Transverse colon (tissue), 4 donors: Measurements from ENCODE around the gene COX7A1. TPM values are rescaled to one million over a fixed set of nuclear protein-coding genes. Genes with fewer than 3 reads are reported as not detected.
"Not testable (repeated sequence)": the region's sequence is repeated elsewhere in the genome, so short reads cannot be mapped to it uniquely, and the experiment has no call there.

Experiments used
- DNase-seq: peaks from one replicate; pipeline ENCODE4 v3.0.0-alpha.2; 2019
- H3K27ac ChIP-seq, 4 donors: fragments of 200-600 bp; sonication (generic); 2 replicates each; pipeline ENCODE4 v1.5.1; 2016 to 2018; ENCODE audit warnings: inconsistent platforms in 4 of 4
- H3K27me3 ChIP-seq: fragments of 200-600 bp; sonication (generic); 2 replicates; pipeline ENCODE4 v1.5.1; 2017; ENCODE audit warnings: inconsistent platforms
- H3K36me3 ChIP-seq, 4 donors: fragments of 200-600 bp; sonication (generic); 2 replicates each; pipeline ENCODE4 v1.5.1; 2017 to 2019; ENCODE audit warnings: inconsistent platforms in 4 of 4
- H3K4me1 ChIP-seq, 4 donors: fragments of 200-600 bp; sonication (generic); 2 replicates each; pipeline ENCODE4 v1.5.1; 2017 to 2020; ENCODE audit warnings: inconsistent platforms in 4 of 4
- H3K4me3 ChIP-seq, 4 donors: fragments of 200-600 bp; sonication (generic); 1 replicate in 1 of 4; 2 replicates in 3 of 4; pipeline versions ENCODE4 v1.5.1 to v1.6.1; 2017 to 2019; ENCODE audit warnings: inconsistent platforms in 4 of 4
- H3K9me3 ChIP-seq, 2 donors: fragments of 200-600 bp; sonication (generic); 2 replicates each; pipeline ENCODE4 v1.5.1; 2017 to 2019; ENCODE audit warnings: inconsistent platforms in 2 of 2
- CTCF ChIP-seq, 5 experiments: fragments of 200-600 bp in 3 of 5; fragments of 450-650 bp in 2 of 5; sonication (generic) in 3 of 5; IDR thresholded peaks; 1 replicate in 2 of 5; 2 replicates in 3 of 5; pipeline ENCODE4 v1.5.1; 2016 to 2017; ENCODE audit warnings: antibody characterized with exemption in 5 of 5, inconsistent platforms in 3 of 5, mild to moderate bottlenecking in 2 of 5, moderate library complexity in 1 of 5
- EP300 ChIP-seq: sonication (generic); formaldehyde crosslinking; IDR thresholded peaks from one replicate; pipeline ENCODE4 v1.6.1; 2017; ENCODE audit warnings: antibody characterized with exemption, low read depth
- POLR2A ChIP-seq: fragments of 450-650 bp; IDR thresholded peaks from one replicate; pipeline ENCODE4 v1.6.1; 2016; ENCODE audit warnings: antibody characterized with exemption, mild to moderate bottlenecking, moderate library complexity
- POLR2AphosphoS5 ChIP-seq, 3 donors: sonication (generic); formaldehyde crosslinking; IDR thresholded peaks; one replicate each; pipeline ENCODE4 v1.6.1; 2016; ENCODE audit warnings: antibody characterized with exemption in 3 of 3
- WGBS, 2 donors: methylation state at CpG; one replicate each; pipeline ENCODE4 v1.1.5; 2018; ENCODE audit warnings: low coverage in 1 of 2; 5-methylcytosine and 5-hydroxymethylcytosine counted together
- in situ Hi-C, 4 donors: fragments of 200-750 bp; cut with MboI; loops; one replicate each; pipeline versions ENCODE4 v1.15.0 to v1.15.1; 2017; ENCODE audit warnings: low sequenced_read_pairs in 3 of 4, low pct_ligation_motif_present in 1 of 4, low pct_unique_long_range_greater_than_20kb in 1 of 4
- intact Hi-C: fragments of 100-400 bp; cut with DNase I; formaldehyde crosslinking; loops from one replicate; pipeline ENCODE4 v1.15.1; 2023; ENCODE audit warnings: low total_unique reads
- total RNA-seq, 4 donors: library from RNA; depleted of rRNA; stranded (reverse); fragments of >200 nt; gene quantifications; one replicate each; pipeline ENCODE4 v1.1.0, GENCODE V29; 2016

COX7A1 gene
- total RNA-seq, 4 donors from 2014 or later = 7.8 to 26.3 (median 11.7) TPM; not detected in 1

GRCh38 chr19:36183245-36183628 is 31.0 kb upstream of the COX7A1 start:
- no peak for DNase-seq
- no peaks in the 10 kb centered on the region for H3K27me3 ChIP-seq
- H3K4me1 ChIP-seq = no peaks in the 10 kb centered on the region
- 90 to 98% methylated on average over 7 to 10 of the region's 10 CpGs for WGBS, 2 donors
- H3K27ac ChIP-seq = no peak overlapping the region
- TF ChIP-seq POLR2AphosphoS5 (IDR thresholded peaks at IDR 0.05) (no peak), EP300 (no peak), POLR2A (no peak)
- H3K9me3 ChIP-seq = no peaks in the 10 kb centered on the region
- in situ Hi-C loops (no loop called here), intact Hi-C loops (no loop called here)
- H3K36me3 ChIP-seq = peaks cover 0 to 8% (median 4%) of the 10 kb centered on the region in 4 donors
- H3K4me3 ChIP-seq = no peak overlapping the region

GRCh38 chr19:36182612-36183244 is 30.5 kb upstream of the COX7A1 start:
- Histone ChIP-seq H3K27me3 (no peaks in the 10 kb centered on the region), H3K27ac (no peak overlapping the region), H3K4me3 (no peak overlapping the region), H3K36me3 (peaks cover 0 to 8% (median 4%) of the 10 kb centered on the region in 4 donors), H3K4me1 (no peaks in the 10 kb centered on the region), H3K9me3 (no peaks in the 10 kb centered on the region)
- 92 to 95% methylated on average over 10 to 17 of the region's 17 CpGs for WGBS, 2 donors
- intact Hi-C loops = no loop called here
- TF ChIP-seq POLR2A (no peak), EP300 (no peak), CTCF (IDR thresholded peaks at IDR 0.05) (no peak), POLR2AphosphoS5 (IDR thresholded peaks at IDR 0.05) (no peak)
- in situ Hi-C loops = no loop called here
- no peak for DNase-seq

- intact Hi-C loops, H3K27ac ChIP-seq, H3K4me3 ChIP-seq, H3K4me1 ChIP-seq, H3K9me3 ChIP-seq, DNase-seq, H3K36me3 ChIP-seq, in situ Hi-C loops, H3K27me3 ChIP-seq: not testable (repeated sequence)
- WGBS, 2 donors = 57 to 62% methylated on average over 2 of the region's 2 CpGs
Measured at GRCh38 chr19:36179077-36179476, 26.8 kb upstream of the COX7A1 start.

- H3K27me3 ChIP-seq, DNase-seq, H3K4me3 ChIP-seq, intact Hi-C loops, H3K9me3 ChIP-seq, H3K36me3 ChIP-seq, H3K27ac ChIP-seq: not testable (repeated sequence)
- H3K4me1 ChIP-seq = peaks cover 0 to 18% (median 12%) of the 10 kb centered on the region in 4 donors
- WGBS, 2 donors = 82 to 90% methylated on average over 2 to 8 of the region's 8 CpGs
- in situ Hi-C loops = loop anchor here in 2 of 4 donors (5.0 kb wide), 2 partner anchors 42 to 47 kb away; no protein-coding TSS in a partner anchor
Measured at GRCh38 chr19:36173846-36174245, 21.6 kb upstream of the COX7A1 start.

- TF ChIP-seq EP300 = no peak
- no peak for TF ChIP-seq CTCF (IDR thresholded peaks at IDR 0.05)
- TF ChIP-seq POLR2AphosphoS5 (IDR thresholded peaks at IDR 0.05) = no peak
- no peak for TF ChIP-seq POLR2A
- no peaks in the 10 kb centered on the region for H3K9me3 ChIP-seq
- WGBS, 2 donors = 92 to 96% methylated on average over 5 of the region's 5 CpGs
- H3K27me3 ChIP-seq = no peaks in the 10 kb centered on the region
- in situ Hi-C loops (loop anchor here in 2 of 4 donors (5.0 kb wide), 2 partner anchors 41 to 46 kb away; no protein-coding TSS in a partner anchor), intact Hi-C loops (no loop called here)
- peaks cover 0 to 21% (median 16%) of the 10 kb centered on the region in 4 donors for H3K4me1 ChIP-seq
- H3K27ac ChIP-seq = no peak overlapping the region
- no peak for DNase-seq
- H3K4me3 ChIP-seq = no peak overlapping the region
- H3K36me3 ChIP-seq = no peaks in the 10 kb centered on the region
Measured at GRCh38 chr19:36172852-36173251, 20.6 kb upstream of the COX7A1 start.
